Cardiac muscle cell (in vitro differentiated cells and primary cell): ENCODE results near the gene VOPP1. TPM values are rescaled to one million over a fixed set of nuclear protein-coding genes. Genes with fewer than 3 reads are reported as not detected.

Source experiments
- DNase-seq, 2 donors: peaks; one replicate each; pipeline versions ENCODE4 v3.0.0 to v3.0.0-alpha.2; 2010 to 2017; ENCODE audit warnings: low read depth in 1 of 2, low spot score in 1 of 2
- H3K27ac ChIP-seq: fragments of 200-600 bp; sonication (generic); 2 replicates; pipeline ENCODE4 v1.5.1; 2016
- H3K27me3 ChIP-seq: fragments of 200-600 bp; sonication (generic); 2 replicates; pipeline ENCODE4 v1.6.0; 2016; ENCODE audit warnings: control low read depth
- H3K36me3 ChIP-seq: fragments of 200-600 bp; sonication (generic); 2 replicates; pipeline ENCODE4 v1.5.1; 2016; ENCODE audit warnings: control low read depth
- H3K4me1 ChIP-seq: fragments of 200-600 bp; sonication (generic); 2 replicates; pipeline ENCODE4 v1.8.1; 2017; ENCODE audit warnings: low read depth, mild to moderate bottlenecking, mixed run types
- H3K4me3 ChIP-seq: fragments of 200-600 bp; sonication (generic); 2 replicates; pipeline ENCODE4 v1.5.1; 2016; ENCODE audit warnings: mild to moderate bottlenecking
- H3K9me3 ChIP-seq: fragments of 200-600 bp; sonication (generic); 2 replicates; pipeline ENCODE4 v1.5.1; 2017; ENCODE audit warnings: low read depth, mild to moderate bottlenecking, control low read depth
- polyA plus RNA-seq: library from polyadenylated mRNA; unstranded; fragments of >200 nt; fragmentation: Nextera tagmentation; extraction: Ambion mirVana; gene quantifications from 2 replicates; pipeline ENCODE4 v1.2.1, GENCODE V29; 2016
- total RNA-seq: library from RNA; depleted of rRNA; stranded (reverse); fragments of >200 nt; gene quantifications from 2 replicates; pipeline ENCODE4 v1.2.3, GENCODE V29; 2016
- TF ChIP-seq, protein P1 (sequence below): IDR thresholded peaks from 2 replicates; pipeline ENCODE4 v1.5.1; 2012; ENCODE audit warnings: low read depth, mild to moderate bottlenecking, low read length

VOPP1 gene
- total and polyA plus RNA-seq, 2 experiments from 2014 or later: 9.6 to 19.3 TPM

DNA sequence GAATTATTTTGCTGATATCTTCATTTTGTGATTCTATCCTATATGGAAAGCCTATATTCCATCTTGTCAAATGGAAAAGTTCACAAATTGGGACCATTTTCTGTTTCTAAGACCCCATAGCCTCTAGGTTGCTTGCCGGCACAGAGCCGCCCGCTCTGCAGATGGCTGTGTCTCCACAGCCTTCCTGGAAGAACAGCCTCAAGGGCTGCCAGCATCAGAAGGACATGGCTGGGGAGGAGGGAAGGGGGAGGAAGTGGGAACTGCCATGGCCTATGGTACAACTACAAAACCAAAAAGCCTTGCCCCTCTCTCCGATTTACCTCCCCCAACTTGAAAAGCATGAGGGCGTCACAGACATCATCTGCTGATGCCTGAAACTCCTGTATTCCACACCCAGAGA, 131.3 kb downstream of the VOPP1 start:
- no peak overlapping the region for H3K4me3 ChIP-seq
- no peaks in the 10 kb centered on the region for H3K27me3 ChIP-seq
- no peak overlapping the region for H3K27ac ChIP-seq
- TF ChIP-seq, protein P1, sequence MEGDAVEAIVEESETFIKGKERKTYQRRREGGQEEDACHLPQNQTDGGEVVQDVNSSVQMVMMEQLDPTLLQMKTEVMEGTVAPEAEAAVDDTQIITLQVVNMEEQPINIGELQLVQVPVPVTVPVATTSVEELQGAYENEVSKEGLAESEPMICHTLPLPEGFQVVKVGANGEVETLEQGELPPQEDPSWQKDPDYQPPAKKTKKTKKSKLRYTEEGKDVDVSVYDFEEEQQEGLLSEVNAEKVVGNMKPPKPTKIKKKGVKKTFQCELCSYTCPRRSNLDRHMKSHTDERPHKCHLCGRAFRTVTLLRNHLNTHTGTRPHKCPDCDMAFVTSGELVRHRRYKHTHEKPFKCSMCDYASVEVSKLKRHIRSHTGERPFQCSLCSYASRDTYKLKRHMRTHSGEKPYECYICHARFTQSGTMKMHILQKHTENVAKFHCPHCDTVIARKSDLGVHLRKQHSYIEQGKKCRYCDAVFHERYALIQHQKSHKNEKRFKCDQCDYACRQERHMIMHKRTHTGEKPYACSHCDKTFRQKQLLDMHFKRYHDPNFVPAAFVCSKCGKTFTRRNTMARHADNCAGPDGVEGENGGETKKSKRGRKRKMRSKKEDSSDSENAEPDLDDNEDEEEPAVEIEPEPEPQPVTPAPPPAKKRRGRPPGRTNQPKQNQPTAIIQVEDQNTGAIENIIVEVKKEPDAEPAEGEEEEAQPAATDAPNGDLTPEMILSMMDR: no peak
- no peak for DNase-seq
- H3K9me3 ChIP-seq: no peaks in the 10 kb centered on the region
- H3K4me1 ChIP-seq: no peaks in the 10 kb centered on the region
- H3K36me3 ChIP-seq: no peaks in the 10 kb centered on the region

DNA sequence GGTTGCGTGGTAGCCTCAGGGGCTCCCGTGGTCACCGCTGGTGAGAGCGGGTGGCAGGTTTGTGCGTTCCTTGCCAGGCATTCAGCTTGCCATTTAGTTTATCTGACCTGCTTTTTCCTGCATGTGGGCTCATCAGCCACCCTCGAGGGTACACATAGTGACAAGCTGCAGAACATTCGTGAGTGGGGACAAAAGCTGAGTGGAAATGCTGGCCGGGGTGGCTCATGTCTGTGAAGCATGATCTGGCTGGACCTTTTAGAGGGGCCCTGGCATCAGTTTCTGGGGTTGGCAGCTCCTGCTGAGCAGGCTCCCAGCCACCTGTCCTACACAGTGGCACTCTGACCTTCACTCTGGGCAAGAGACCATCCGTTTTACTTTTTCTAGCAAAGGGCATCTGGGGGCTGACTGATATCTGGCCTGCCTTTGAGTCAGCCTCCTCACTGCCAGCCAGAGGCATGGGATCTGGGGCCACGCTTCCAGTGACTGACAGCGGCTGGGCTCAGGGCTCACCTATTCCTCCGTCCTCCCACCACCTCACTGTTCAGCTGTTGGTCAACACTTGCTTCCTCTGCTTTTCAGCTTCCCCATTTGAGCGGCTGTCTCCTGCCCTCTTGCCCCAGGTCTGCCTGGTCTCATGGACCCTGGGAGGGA, 132.1 kb downstream of the VOPP1 start:
- Histone ChIP-seq H3K36me3 (no peaks in the 10 kb centered on the region), H3K27me3 (no peaks in the 10 kb centered on the region), H3K9me3 (no peaks in the 10 kb centered on the region), H3K27ac (no peak overlapping the region), H3K4me3 (no peak overlapping the region), H3K4me1 (no peaks in the 10 kb centered on the region)
- TF ChIP-seq, protein P1: no peak
- no peak for DNase-seq

DNA sequence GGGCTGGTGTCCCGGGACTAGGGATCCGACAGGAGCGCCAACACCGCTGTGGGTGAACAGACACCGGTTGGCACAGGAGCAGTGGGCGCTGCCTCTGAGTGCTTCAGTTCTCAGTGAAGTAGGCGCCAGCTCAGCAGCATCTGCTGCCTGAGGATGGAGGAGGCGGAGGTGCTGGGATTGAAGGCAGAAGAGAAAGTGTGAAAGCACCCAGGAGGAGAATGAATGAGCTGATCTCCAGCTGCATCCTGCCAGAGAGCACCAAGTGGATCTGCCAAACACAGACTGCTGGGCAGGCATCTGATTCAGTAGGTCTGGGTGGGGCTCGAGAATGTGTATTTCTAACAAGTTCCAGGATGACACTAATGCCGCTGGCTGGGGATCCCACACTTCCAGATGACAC, 132.7 kb downstream of the VOPP1 start:
- Histone ChIP-seq H3K4me1 (no peaks in the 10 kb centered on the region), H3K27me3 (no peaks in the 10 kb centered on the region), H3K36me3 (no peaks in the 10 kb centered on the region), H3K9me3 (no peaks in the 10 kb centered on the region), H3K4me3 (no peak overlapping the region), H3K27ac (no peak overlapping the region)
- TF ChIP-seq, protein P1: no peak
- DNase-seq: no peak

DNA sequence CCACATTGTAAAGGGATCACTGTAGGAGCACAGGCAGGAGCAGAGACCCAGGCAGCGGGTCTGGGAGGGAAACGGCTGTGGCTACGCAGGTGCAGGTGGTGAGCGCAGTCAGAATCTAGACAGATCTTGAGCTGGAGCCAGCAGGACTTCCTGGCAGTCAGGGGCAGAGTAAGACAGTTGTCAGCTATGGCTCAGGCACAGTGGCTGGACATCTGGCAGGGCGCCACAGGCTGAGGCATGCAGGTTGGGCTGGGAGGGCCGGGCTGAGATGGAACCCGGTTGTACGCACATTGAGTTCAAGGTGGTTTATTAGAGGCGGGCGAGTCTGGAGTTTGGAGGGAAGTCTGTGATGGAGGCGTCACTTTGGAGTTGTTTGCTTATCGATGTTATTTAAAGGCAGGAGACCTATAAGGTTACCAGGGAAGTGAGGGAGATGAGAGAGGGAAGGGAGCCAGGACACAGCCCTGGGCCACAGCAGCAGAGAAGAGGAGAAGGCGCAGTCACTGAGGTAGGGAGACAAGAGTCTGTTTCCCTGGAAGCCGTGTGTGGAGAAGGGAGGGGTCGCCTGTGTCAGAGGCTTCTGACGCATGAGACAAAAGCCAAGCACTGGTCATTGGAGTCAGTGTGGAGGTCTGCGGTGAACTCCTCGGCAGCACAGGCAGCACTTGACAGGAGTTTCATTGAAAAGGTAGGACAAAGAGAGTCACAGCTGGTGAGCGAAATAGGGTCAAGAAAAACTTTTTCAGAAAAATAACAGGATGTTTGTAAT, 133.4 kb downstream of the VOPP1 start:
- TF ChIP-seq, protein P1: no peak
- H3K36me3 ChIP-seq: no peaks in the 10 kb centered on the region
- no peaks in the 10 kb centered on the region for H3K4me1 ChIP-seq
- no peak for DNase-seq
- H3K4me3 ChIP-seq: no peak overlapping the region
- no peaks in the 10 kb centered on the region for H3K9me3 ChIP-seq
- no peaks in the 10 kb centered on the region for H3K27me3 ChIP-seq
- no peak overlapping the region for H3K27ac ChIP-seq

DNA sequence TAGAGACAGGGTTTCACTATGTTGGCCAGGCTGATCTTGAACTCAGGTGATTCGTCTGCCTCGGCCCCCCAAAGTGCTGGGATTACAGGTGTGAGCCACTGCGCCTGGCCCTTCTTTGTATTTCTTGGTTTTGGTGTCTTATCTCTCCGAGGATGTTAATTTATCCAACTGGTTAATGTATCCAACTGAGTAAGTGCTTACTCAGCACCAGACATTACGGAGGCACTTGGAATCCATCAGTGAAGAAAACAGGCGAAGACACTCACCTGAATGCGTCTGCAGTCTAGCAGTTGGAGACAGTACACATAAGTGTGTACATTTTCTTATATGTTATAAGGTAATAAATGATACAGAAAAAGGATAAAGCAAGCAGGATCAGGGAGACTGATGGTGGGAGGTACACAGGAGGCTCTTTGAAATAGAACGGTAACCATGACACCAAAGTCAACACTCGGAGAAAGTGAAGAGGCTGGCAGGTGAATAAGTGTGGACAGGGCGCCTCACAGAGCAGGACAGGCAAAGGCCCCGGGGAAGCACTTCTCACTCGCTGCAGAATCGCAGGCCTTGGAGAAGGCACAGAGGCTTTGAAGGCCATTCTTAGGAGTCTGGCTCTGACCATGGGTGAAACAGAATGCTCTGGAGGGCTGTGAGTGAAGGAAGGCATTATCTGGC, 134.1 kb downstream of the VOPP1 start:
- H3K4me3 ChIP-seq: no peak overlapping the region
- TF ChIP-seq, protein P1: no peak
- no peak overlapping the region for H3K27ac ChIP-seq
- DNase-seq: no peak
- no peaks in the 10 kb centered on the region for H3K27me3 ChIP-seq
- H3K9me3 ChIP-seq: no peaks in the 10 kb centered on the region
- no peaks in the 10 kb centered on the region for H3K36me3 ChIP-seq
- no peaks in the 10 kb centered on the region for H3K4me1 ChIP-seq
